Smooth muscle cell (in vitro differentiated cells): ENCODE data around the gene CCN6. TPM values are rescaled to one million over a fixed set of nuclear protein-coding genes. Genes with fewer than 3 reads are reported as not detected.
A peak's percentile ranks its signal among the peaks of the same experiment; 100 is the strongest.

Experiments
- DNase-seq: peaks from one replicate; lab custom pipeline; 2025; ENCODE audit not compliant: unreplicated experiment; lab: John Stamatoyannopoulos, UW
- H2AFZ ChIP-seq: fragments of 200-600 bp; sonication (generic); 2 replicates; pipeline ENCODE4 v1.6.0; 2016; ENCODE audit warnings: antibody characterized with exemption, low read depth, mild to moderate bottlenecking
- H3F3A ChIP-seq: fragments of 200-600 bp; sonication (generic); 2 replicates; pipeline ENCODE4 v1.6.0; 2017; ENCODE audit warnings: antibody characterized with exemption, low read depth
- H3K27ac ChIP-seq: fragments of 200-600 bp; sonication (generic); 2 replicates; pipeline ENCODE4 v1.5.1; 2016; ENCODE audit warnings: low read depth, mild to moderate bottlenecking
- H3K27me3 ChIP-seq: fragments of 200-600 bp; sonication (generic); 2 replicates; pipeline ENCODE4 v1.6.1; 2016; ENCODE audit warnings: low read depth, mild to moderate bottlenecking
- H3K36me3 ChIP-seq: fragments of 200-600 bp; sonication (generic); 2 replicates; pipeline ENCODE4 v1.5.1; 2016; ENCODE audit warnings: low read depth
- H3K4me1 ChIP-seq: fragments of 200-600 bp; sonication (generic); 2 replicates; pipeline ENCODE4 v1.5.1; 2016; ENCODE audit warnings: low read depth
- H3K4me2 ChIP-seq: fragments of 200-600 bp; sonication (generic); 2 replicates; pipeline ENCODE4 v1.6.0; 2016; ENCODE audit warnings: mild to moderate bottlenecking
- H3K4me3 ChIP-seq: fragments of 200-600 bp; sonication (generic); 2 replicates; pipeline ENCODE4 v1.5.1; 2016; ENCODE audit warnings: mild to moderate bottlenecking
- H3K79me2 ChIP-seq: fragments of 200-600 bp; sonication (generic); 2 replicates; pipeline ENCODE4 v1.6.0; 2016; ENCODE audit warnings: low read depth, mild to moderate bottlenecking
- H3K9ac ChIP-seq: fragments of 200-600 bp; sonication (generic); 2 replicates; pipeline ENCODE4 v1.6.0; 2016; ENCODE audit warnings: low read depth
- H3K9me3 ChIP-seq: fragments of 200-600 bp; sonication (generic); replicated peaks from 2 replicates; pipeline ENCODE4 v1.5.1; 2016; ENCODE audit warnings: low read depth
- H4K20me1 ChIP-seq: fragments of 200-600 bp; sonication (generic); 2 replicates; pipeline ENCODE4 v1.6.0; 2016; ENCODE audit warnings: low read depth
- WGBS: methylation state at CpG from one replicate; pipeline ENCODE4 v1.1.7; 2016; ENCODE audit warnings: low lambda C conversion rate; 5-methylcytosine and 5-hydroxymethylcytosine counted together
- polyA plus RNA-seq: library from polyadenylated mRNA; unstranded; fragments of >200 nt; fragmentation: Nextera tagmentation; extraction: Ambion mirVana; gene quantifications from 2 replicates; pipeline ENCODE4 v1.2.1, GENCODE V29; 2016
- total RNA-seq: library from RNA; depleted of rRNA; stranded (reverse); fragments of >200 nt; gene quantifications from 2 replicates; pipeline ENCODE4 v1.2.3, GENCODE V29; 2014
- TF ChIP-seq, protein P1 (sequence below): fragments of 200-600 bp; sonication (generic); IDR thresholded peaks from 2 replicates; pipeline ENCODE4 v1.5.1; 2017; ENCODE audit warnings: borderline replicate concordance, mild to moderate bottlenecking, antibody characterized with exemption; ENCODE audit not compliant: insufficient read depth, poor library complexity, severe bottlenecking

The CCN6 gene
- total and polyA plus RNA-seq, 2 experiments from 2014 or later = 0.23 TPM; not detected in 1

GRCh38 chr6:112061605-112062004 lies 7.7 kb downstream of the CCN6 start:
- Histone ChIP-seq H3K4me2 (no peak overlapping the region), H3K79me2 (no peaks in the 10 kb centered on the region), H3K4me3 (no peak overlapping the region), H2AFZ (no peak overlapping the region), H3K9ac (no peak overlapping the region), H3K9me3 (no peaks in the 10 kb centered on the region), H3K27me3 (peaks cover 14% of the 10 kb centered on the region), H3K4me1 (no peaks in the 10 kb centered on the region), H3F3A (no peaks in the 10 kb centered on the region), H3K36me3 (no peaks in the 10 kb centered on the region), H3K27ac (no peak overlapping the region), H4K20me1 (no peaks in the 10 kb centered on the region)
- TF ChIP-seq, protein P1, sequence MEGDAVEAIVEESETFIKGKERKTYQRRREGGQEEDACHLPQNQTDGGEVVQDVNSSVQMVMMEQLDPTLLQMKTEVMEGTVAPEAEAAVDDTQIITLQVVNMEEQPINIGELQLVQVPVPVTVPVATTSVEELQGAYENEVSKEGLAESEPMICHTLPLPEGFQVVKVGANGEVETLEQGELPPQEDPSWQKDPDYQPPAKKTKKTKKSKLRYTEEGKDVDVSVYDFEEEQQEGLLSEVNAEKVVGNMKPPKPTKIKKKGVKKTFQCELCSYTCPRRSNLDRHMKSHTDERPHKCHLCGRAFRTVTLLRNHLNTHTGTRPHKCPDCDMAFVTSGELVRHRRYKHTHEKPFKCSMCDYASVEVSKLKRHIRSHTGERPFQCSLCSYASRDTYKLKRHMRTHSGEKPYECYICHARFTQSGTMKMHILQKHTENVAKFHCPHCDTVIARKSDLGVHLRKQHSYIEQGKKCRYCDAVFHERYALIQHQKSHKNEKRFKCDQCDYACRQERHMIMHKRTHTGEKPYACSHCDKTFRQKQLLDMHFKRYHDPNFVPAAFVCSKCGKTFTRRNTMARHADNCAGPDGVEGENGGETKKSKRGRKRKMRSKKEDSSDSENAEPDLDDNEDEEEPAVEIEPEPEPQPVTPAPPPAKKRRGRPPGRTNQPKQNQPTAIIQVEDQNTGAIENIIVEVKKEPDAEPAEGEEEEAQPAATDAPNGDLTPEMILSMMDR = no peak
- DNase-seq = no peak
- 93% methylated on average over 4 of the region's 4 CpGs for WGBS

DNA sequence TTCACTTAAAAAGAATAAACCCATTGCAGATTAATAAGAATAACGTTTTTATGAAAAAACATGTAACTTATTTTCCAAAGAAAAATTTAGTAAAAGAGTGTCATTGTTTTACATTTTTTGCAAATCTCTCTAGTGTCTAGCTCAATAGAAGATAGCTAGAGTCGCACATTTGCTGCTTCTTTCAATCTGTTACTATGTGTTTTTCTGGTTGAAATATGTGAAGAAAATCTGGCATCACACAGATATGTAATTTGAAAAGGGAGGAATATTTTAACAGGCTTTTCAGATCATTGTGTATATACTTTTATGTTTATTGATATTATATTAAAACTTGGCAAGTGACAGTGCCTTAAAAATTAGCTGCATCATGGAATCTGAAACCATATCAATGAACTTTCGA lies 9.1 kb downstream of the CCN6 start:
- no peak overlapping the region for H3K9ac ChIP-seq
- no peaks in the 10 kb centered on the region for H3K4me1 ChIP-seq
- H3K4me2 ChIP-seq = no peak overlapping the region
- no peaks in the 10 kb centered on the region for H3K36me3 ChIP-seq
- TF ChIP-seq, protein P1 = no peak
- peaks cover 2% of the 10 kb centered on the region for H3K27me3 ChIP-seq
- no peaks in the 10 kb centered on the region for H3K79me2 ChIP-seq
- 84% methylated on average over 3 of the region's 3 CpGs for WGBS
- H4K20me1 ChIP-seq = no peaks in the 10 kb centered on the region
- no peak for DNase-seq
- H3K27ac ChIP-seq = no peak overlapping the region
- no peak overlapping the region for H3K4me3 ChIP-seq
- H3F3A ChIP-seq = peaks cover 5% of the 10 kb centered on the region
- no peaks in the 10 kb centered on the region for H3K9me3 ChIP-seq
- no peak overlapping the region for H2AFZ ChIP-seq

- no peaks in the 10 kb centered on the region for H3K9me3 ChIP-seq
- WGBS = 79% methylated on average over 6 of the region's 6 CpGs
- TF ChIP-seq, protein P1 = no peak
- H3K4me2 ChIP-seq = peak overlapping the region; percentile 30
- no peaks in the 10 kb centered on the region for H3K36me3 ChIP-seq
- no peak overlapping the region for H2AFZ ChIP-seq
- no peak for DNase-seq
- no peaks in the 10 kb centered on the region for H4K20me1 ChIP-seq
- H3K9ac ChIP-seq = no peak overlapping the region
- H3K27me3 ChIP-seq = no peaks in the 10 kb centered on the region
- no peaks in the 10 kb centered on the region for H3K4me1 ChIP-seq
- no peak overlapping the region for H3K4me3 ChIP-seq
- no peaks in the 10 kb centered on the region for H3K79me2 ChIP-seq
- no peak overlapping the region for H3K27ac ChIP-seq
- H3F3A ChIP-seq = peaks cover 5% of the 10 kb centered on the region
Measured at GRCh38 chr6:112065426-112065986, 11.6 kb downstream of the CCN6 start.

DNA sequence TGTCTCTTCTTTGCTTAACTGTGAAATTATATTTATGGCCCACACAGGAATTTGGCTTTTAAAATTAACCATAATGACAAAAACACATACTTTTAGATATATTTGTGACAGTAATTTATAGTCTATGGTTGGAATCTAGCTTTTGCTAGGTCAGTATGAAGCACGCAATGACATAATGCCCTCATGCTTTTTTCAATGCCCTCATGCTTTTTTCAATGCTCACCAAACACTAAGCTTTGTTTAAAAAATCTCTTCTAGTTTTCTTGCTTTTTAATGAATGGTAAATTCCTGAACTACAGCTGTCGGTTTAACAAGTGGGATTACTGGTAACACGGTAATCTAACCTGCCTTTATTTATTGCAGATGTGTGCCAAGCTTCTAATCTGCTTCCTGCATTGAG lies 12.7 kb downstream of the CCN6 start:
- H3K36me3 ChIP-seq = no peaks in the 10 kb centered on the region
- H3K9me3 ChIP-seq = no peaks in the 10 kb centered on the region
- no peak overlapping the region for H3K4me3 ChIP-seq
- no peak for DNase-seq
- H3K4me2 ChIP-seq = no peak overlapping the region
- WGBS = 79% methylated on average over 3 of the region's 3 CpGs
- H3K27ac ChIP-seq = no peak overlapping the region
- H3K4me1 ChIP-seq = no peaks in the 10 kb centered on the region
- no peak overlapping the region for H2AFZ ChIP-seq
- no peaks in the 10 kb centered on the region for H4K20me1 ChIP-seq
- TF ChIP-seq, protein P1 = no peak
- H3K79me2 ChIP-seq = no peaks in the 10 kb centered on the region
- peaks cover 5% of the 10 kb centered on the region for H3F3A ChIP-seq
- H3K27me3 ChIP-seq = no peaks in the 10 kb centered on the region
- H3K9ac ChIP-seq = no peak overlapping the region
